H1 (cell line): ENCODE data around the gene NAXE. TPM values are rescaled to one million over a fixed set of nuclear protein-coding genes. Genes with fewer than 3 reads are reported as not detected.

Experiments
- ASH2L ChIP-seq: fragments of 200-600, 300-600 bp; sonication (generic); IDR thresholded peaks from one replicate; pipeline ENCODE4 v1.7.1; 2017; ENCODE audit warnings: low read length
- ATF3 ChIP-seq: IDR thresholded peaks from 2 replicates; pipeline ENCODE4 v1.6.1; 2011; ENCODE audit warnings: low read depth, mild to moderate bottlenecking, low read length; ENCODE audit not compliant: insufficient read depth
- BACH1 ChIP-seq: IDR thresholded peaks from 2 replicates; pipeline ENCODE4 v1.6.1; 2012; ENCODE audit warnings: low read length, improper control_type of control experiment
- BCL11A ChIP-seq, 2 experiments: IDR thresholded peaks; one replicate each; pipeline ENCODE4 v1.6.1; 2011; ENCODE audit warnings: low read depth in 2 of 2, low read length in 2 of 2, mild to moderate bottlenecking in 2 of 2
- CEBPB ChIP-seq: IDR thresholded peaks from 2 replicates; pipeline ENCODE4 v1.6.1; 2012; ENCODE audit warnings: low read depth, low read length
- CHD1 ChIP-seq: IDR thresholded peaks from 2 replicates; pipeline ENCODE4 v1.6.1; 2012; ENCODE audit warnings: low read depth, low read length, improper control_type of control experiment
- CREB1 ChIP-seq: IDR thresholded peaks from 2 replicates; pipeline ENCODE4 v1.6.1; 2012; ENCODE audit warnings: inconsistent platforms
- CTBP2 ChIP-seq: IDR thresholded peaks from 2 replicates; pipeline ENCODE4 v1.7.0; 2011; ENCODE audit warnings: borderline replicate concordance, mild to moderate bottlenecking, moderate library complexity, mixed read lengths, low read length; ENCODE audit not compliant: insufficient read depth, insufficient read length
- E2F6 ChIP-seq: IDR thresholded peaks from 2 replicates; pipeline ENCODE4 v1.6.1; 2012; ENCODE audit warnings: inconsistent platforms
- FOSL1 ChIP-seq: IDR thresholded peaks from 2 replicates; pipeline ENCODE4 v1.6.1; 2011; ENCODE audit warnings: mild to moderate bottlenecking, low read depth, low read length, moderate library complexity; ENCODE audit not compliant: insufficient read depth
- GABPA ChIP-seq: IDR thresholded peaks from 2 replicates; pipeline ENCODE4 v1.6.1; 2011; ENCODE audit warnings: mild to moderate bottlenecking, low read length, moderate library complexity, borderline replicate concordance; ENCODE audit not compliant: insufficient read depth
- KDM1A ChIP-seq: fragments of 200-600, 300-600 bp; sonication (generic); IDR thresholded peaks from 2 replicates; pipeline ENCODE4 v1.7.1; 2016; ENCODE audit warnings: mild to moderate bottlenecking, low read length, borderline replicate concordance
- KDM5A ChIP-seq: fragments of 200-600 bp; IDR thresholded peaks from 2 replicates; pipeline ENCODE4 v1.7.1; 2012; ENCODE audit warnings: mild to moderate bottlenecking, low read length, inconsistent platforms, mixed read lengths
- MAFK ChIP-seq: IDR thresholded peaks from 2 replicates; pipeline ENCODE4 v1.6.1; 2012; ENCODE audit warnings: low read depth, mild to moderate bottlenecking, improper control_type of control experiment, low read length
- PHF8 ChIP-seq: fragments of 200-600 bp; sonication (generic); conservative IDR thresholded peaks from 2 replicates; pipeline ENCODE4 v1.7.1; 2012; ENCODE audit warnings: low read depth, mild to moderate bottlenecking, inconsistent platforms, low read length, moderate library complexity
- POU5F1 ChIP-seq: IDR thresholded peaks from 2 replicates; pipeline ENCODE4 v1.6.1; 2011; ENCODE audit warnings: low read depth, mild to moderate bottlenecking, low read length, moderate library complexity
- RBBP5 ChIP-seq: IDR thresholded peaks from 2 replicates; pipeline ENCODE4 v1.7.1; 2012; ENCODE audit warnings: low read depth, mild to moderate bottlenecking, inconsistent platforms, low read length, moderate library complexity, borderline replicate concordance
- SIN3A ChIP-seq, 2 experiments: IDR thresholded peaks in 1 of 2; conservative IDR thresholded peaks in 1 of 2; 2 replicates each; pipeline ENCODE4 v1.6.1; 2011 to 2012; ENCODE audit warnings: low read length in 2 of 2, improper control_type of control experiment in 1 of 2, low read depth in 1 of 2, mild to moderate bottlenecking in 1 of 2
- SIRT6 ChIP-seq: IDR thresholded peaks from one replicate; pipeline ENCODE4 v1.7.1; 2012; ENCODE audit warnings: low read length, inconsistent platforms
- SIX5 ChIP-seq: IDR thresholded peaks from 2 replicates; pipeline ENCODE4 v1.6.1; 2011; ENCODE audit warnings: mild to moderate bottlenecking, low read depth, low read length
- SP1 ChIP-seq: IDR thresholded peaks from 2 replicates; pipeline ENCODE4 v1.6.1; 2011; ENCODE audit warnings: low read depth, low read length
- SRF ChIP-seq: IDR thresholded peaks from 2 replicates; pipeline ENCODE4 v1.6.1; 2011; ENCODE audit warnings: mild to moderate bottlenecking, low read depth, low read length, moderate library complexity
- TCF12 ChIP-seq: IDR thresholded peaks from 2 replicates; pipeline ENCODE4 v1.6.1; 2011; ENCODE audit warnings: low read depth, mild to moderate bottlenecking, low read length
- TEAD4 ChIP-seq: IDR thresholded peaks from 2 replicates; pipeline ENCODE4 v1.6.1; 2012; ENCODE audit warnings: low read depth, low read length, inconsistent platforms, mixed read lengths
- YY1 ChIP-seq: IDR thresholded peaks from 2 replicates; pipeline ENCODE4 v1.6.1; 2011; ENCODE audit warnings: low read depth, mild to moderate bottlenecking, low read length
- ZNF274 ChIP-seq: IDR thresholded peaks from 2 replicates; pipeline ENCODE4 v1.7.0; 2012; ENCODE audit warnings: low read length, borderline replicate concordance; ENCODE audit errors: extremely low read depth
- polyA plus RNA-seq, 7 experiments: library from polyadenylated mRNA; depleted of rRNA in 3 of 7; stranded (reverse) in 5 of 7; unstranded in 2 of 7; fragments of >200 nt in 5 of 7; fragments of 200-250 nt in 2 of 7; gene quantifications; 1 replicate in 5 of 7; 2 replicates in 1 of 7; 4 replicates in 1 of 7; pipeline versions ENCODE4 v1.2.1 to v1.2.3, GENCODE V29; 2011 to 2013; ENCODE audit warnings: missing spikeins in 2 of 7, mixed read lengths in 2 of 7
- total RNA-seq: library from RNA; stranded (reverse); fragmentation: NEBNext Ultra II Directional; extraction: Animal tissue kit (Norgen Biotek cat#: 25700); gene quantifications from 2 replicates; pipeline ENCODE4 v1.2.1, GENCODE V29; 2021

The NAXE gene
- total and polyA plus RNA-seq, 2 of the 8 experiments (the other 6 are each of a cell fraction or from before 2014, with no cell fraction given), result 73.1 to 74.3 TPM

DNA sequence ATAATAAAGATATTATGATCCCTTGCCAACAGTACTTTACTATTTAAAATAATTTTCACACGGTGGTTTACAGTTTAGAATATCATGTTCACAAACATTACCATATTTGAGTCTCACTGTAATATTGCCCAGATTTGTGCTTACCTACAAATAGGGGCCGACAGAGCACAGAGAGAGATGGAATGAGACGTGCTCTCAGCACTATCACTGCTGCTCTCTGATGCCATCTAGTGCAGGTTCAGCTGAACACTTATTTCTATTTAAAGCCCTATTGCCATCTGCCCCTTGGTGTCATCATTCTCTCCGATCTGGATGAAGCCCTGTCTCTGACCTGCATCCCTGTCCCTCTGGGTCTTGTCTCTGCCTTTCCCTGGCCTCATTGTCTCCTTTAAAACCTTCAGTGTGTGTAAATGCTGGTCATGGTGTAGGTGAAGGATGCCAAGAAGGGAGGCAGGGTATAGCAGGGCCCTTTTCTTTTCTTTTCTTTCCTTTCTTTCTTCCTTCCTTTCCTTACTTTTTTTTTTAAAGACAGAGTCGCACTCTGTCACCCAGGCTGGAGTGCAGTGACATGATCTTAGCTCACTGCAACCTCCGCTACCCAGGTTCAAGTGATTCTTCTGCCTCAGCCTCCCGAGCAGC, 16.6 kb downstream of the NAXE start (continued):
- TF ChIP-seq SIRT6, result no peak
- no peak for TF ChIP-seq GABPA
- TF ChIP-seq CHD1, result no peak
- no peak for TF ChIP-seq PHF8
- peak; percentile 64; the same call in 1 of the 2 replicates for TF ChIP-seq CEBPB
- no peak for TF ChIP-seq TCF12
- no peak for TF ChIP-seq SIX5
- TF ChIP-seq CREB1, result no peak
- TF ChIP-seq BCL11A (IDR thresholded peaks at IDR 0.05; ENCODE audit: low read depth in 2 of 2, low read length in 2 of 2), result no peak
- no peak for TF ChIP-seq FOSL1
- no peak for TF ChIP-seq CTBP2
- TF ChIP-seq ZNF274, result no peak
- TF ChIP-seq ATF3, result 0 out of 2 replicates have a peak, but pooled peaks have one; percentile 28
- 0 out of 2 replicates have a peak, but pooled peaks have one; percentile 18 for TF ChIP-seq YY1
- no peak for TF ChIP-seq SRF
- no peak for TF ChIP-seq E2F6
- TF ChIP-seq RBBP5, result no peak
- no peak for TF ChIP-seq KDM1A
- TF ChIP-seq MAFK, result no peak
- no peak for TF ChIP-seq KDM5A
- no peak for TF ChIP-seq BACH1
- TF ChIP-seq POU5F1, result no peak
- TF ChIP-seq SIN3A (conservative IDR thresholded peaks at IDR 0.05 in 1 of 2, IDR thresholded peaks at IDR 0.05 in 1 of 2; ENCODE audit: low read depth in 1 of 2, low read length in 2 of 2), result no peak
- TF ChIP-seq ASH2L, result no peak
- TF ChIP-seq SP1, result no peak
- no peak for TF ChIP-seq TEAD4
